GM21528 (cell line): ENCODE data around the gene DLG5.
A peak's percentile ranks its signal among the peaks of the same experiment; 100 is the strongest.

Experiments
- ATAC-seq: cut with Tn5 transposase; IDR thresholded peaks from one replicate; pipeline ENCODE4 v1.9.1; 2021; ENCODE audit warnings: mild to moderate bottlenecking, moderate library complexity; ENCODE audit not compliant: unreplicated experiment, low FRiP score

The DLG5 gene

GRCh38 chr10:77955136-77955535 lies 28.6 kb upstream of the DLG5 start:
- no peak for ATAC-seq

DNA sequence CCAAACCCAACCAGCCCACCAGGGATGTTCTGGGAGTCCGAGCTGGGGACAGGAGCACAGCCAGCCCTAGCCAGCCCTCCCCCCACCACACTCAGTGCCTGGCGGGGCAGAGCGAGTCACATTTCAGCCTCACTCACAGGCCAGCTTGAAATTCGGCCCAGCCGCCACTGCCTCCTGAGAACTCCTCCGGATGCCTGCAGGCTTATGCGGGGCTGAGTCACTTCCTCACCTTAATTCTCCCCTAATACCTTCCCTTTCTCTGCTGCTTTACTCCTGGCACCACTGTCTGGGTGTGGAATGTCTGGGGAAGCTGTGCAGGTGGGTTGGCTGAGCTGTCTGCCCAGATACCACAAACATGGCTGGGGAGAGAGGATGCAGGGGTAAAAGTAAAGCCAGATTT lies 22.6 kb upstream of the DLG5 start:
- no peak for ATAC-seq

- no peak for ATAC-seq
Observed at GRCh38 chr10:77946084-77946483, 19.5 kb upstream of the DLG5 start.

- no peak for ATAC-seq
Observed at GRCh38 chr10:77944519-77944918, 18.0 kb upstream of the DLG5 start.

- no peak for ATAC-seq
Observed at GRCh38 chr10:77943121-77943901, 16.8 kb upstream of the DLG5 start.

DNA sequence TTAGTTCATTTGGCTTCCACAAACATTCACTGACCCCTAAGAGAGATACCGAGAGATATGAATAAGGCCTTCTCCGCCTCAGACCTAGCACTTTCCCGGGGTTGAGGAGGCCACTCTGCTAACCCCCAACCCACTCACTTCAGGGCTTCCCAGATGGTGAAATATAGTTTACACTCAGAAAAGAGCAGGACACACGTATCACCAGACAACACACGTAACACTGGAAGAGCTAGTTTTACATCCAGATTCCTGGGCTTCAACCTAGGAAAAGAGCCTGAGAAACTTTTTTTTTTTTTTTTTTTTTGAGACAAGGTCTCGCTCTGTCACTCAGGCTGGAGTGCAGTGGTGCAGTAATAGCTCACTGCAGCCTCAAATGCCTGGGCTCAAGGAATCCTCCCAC lies 15.2 kb upstream of the DLG5 start:
- no peak for ATAC-seq

- ATAC-seq = no peak
Observed at GRCh38 chr10:77940627-77941026, 14.1 kb upstream of the DLG5 start.

DNA sequence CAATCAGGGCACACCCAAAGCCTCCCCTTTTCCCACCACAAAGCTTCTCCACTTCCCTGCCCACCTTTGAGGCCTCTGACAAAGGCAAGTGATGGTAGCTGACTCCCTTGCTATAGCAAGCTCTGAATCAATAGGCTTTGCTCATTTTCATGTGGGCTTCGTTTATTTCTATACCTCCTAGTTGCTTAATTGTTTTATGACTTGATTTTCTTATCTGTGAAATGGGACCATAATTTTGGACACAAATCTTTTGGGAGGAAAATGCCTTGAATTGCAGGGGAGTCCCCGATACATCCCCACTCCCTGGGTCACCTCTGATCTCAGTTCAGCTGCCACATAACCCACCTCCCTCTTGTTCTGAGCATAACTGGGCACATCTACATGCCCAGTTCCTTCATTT lies 13.7 kb upstream of the DLG5 start:
- ATAC-seq = no peak

DNA sequence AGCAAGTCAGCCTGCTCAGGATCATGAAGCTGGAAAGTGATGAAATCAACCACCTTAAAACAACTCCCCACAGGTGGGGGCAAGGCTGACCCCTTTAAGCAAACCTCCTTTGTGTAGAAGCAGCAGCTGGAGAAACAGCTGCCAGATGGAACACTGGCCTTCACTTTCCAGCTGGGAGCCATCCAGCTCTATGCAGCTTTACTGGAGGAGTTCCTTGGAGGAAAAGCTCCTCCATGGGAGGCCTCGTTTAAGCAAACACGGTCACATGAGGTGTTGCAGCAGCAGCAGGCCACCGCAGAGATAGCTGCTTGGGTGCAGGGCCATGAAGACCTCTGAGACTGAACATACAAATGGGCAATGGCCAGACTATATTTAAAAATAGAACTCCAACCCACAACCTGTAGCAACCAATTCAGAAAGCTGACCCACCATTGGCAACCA lies 13.0 kb upstream of the DLG5 start:
- no peak for ATAC-seq

DNA sequence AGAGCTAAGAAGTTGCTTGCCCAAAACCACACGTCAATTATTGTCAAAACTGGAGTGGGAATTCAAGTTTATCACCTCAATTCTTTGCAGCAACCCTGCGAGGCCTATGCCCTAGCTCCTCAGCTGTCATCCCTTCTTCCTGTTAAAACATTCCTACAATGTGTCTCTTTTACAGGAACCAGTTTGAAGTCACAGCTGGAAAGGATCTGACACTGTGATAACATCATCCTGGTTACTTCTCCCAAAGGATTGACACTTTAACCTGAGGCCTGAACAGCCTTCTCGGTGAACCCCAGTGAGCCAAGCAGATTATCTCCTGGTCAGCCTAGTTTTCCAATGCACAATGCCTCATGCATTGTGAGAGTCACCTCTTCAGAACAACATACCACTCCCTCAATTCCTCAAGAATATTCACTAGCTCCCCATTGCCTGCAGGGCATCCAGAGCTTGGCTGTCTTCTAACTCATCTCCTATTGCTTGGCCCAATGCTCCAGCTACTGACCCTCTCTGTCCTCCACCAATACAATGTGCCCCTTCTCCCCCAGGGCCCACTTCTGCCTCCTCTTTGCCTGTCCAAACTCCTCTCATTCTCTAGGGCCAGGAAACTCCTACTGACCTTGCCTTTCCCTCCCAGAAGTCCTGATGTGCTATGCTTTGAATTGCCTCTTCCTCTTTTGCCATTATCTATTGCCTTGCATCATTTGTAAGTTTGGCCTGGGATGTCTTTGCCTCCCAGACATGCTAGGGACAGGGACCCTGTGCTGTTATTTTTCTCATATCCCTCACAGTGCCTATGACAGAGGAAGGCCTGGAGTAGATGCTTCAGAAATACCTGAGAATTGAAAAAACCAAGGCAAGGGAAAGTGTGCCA lies 10.4 kb upstream of the DLG5 start:
- ATAC-seq = no peak

- ATAC-seq = no peak
Observed at GRCh38 chr10:77932016-77932715, 5.6 kb upstream of the DLG5 start.

GRCh38 chr10:77927402-77928246 lies 1.1 kb upstream of the DLG5 start:
- ATAC-seq = no peak

- ATAC-seq = peak; percentile 45
Observed at GRCh38 chr10:77925795-77926565, 575 bp downstream of the DLG5 start.

- no peak for ATAC-seq
Observed at GRCh38 chr10:77925410-77925794, 1.2 kb downstream of the DLG5 start.

- ATAC-seq = no peak
Observed at GRCh38 chr10:77922566-77923179, 3.9 kb downstream of the DLG5 start.

DNA sequence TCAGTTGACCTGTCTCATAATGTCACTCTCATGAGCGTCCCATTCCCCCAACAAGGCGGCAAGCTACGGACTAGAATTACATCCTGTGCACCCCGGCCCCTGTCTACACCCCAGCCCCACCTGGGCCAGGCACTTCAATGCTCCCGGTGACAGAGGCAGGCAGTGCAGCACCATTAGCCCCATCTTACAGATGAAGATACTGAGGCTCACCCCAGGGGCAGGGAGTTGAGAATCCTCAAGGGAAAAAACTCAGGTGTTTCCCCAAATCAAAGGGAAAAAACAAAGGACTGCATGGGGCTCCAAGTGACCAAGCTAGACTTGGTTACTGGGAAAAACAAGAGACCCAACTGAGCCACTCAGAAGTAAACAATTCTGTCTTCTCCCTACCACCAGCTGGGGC lies 4.5 kb downstream of the DLG5 start:
- no peak for ATAC-seq

GRCh38 chr10:77921395-77921794 lies 5.2 kb downstream of the DLG5 start:
- ATAC-seq = no peak

- ATAC-seq = no peak
Observed at GRCh38 chr10:77920495-77920894, 6.1 kb downstream of the DLG5 start.

- ATAC-seq = no peak
Observed at GRCh38 chr10:77919713-77920108, 6.8 kb downstream of the DLG5 start.
